Fibroblast of lung (primary cell): ENCODE data around the gene RELL2. TPM values are rescaled to one million over a fixed set of nuclear protein-coding genes. Genes with fewer than 3 reads are reported as not detected.

Experiments
- DNase-seq, 2 donors: peaks; one replicate each; pipeline versions ENCODE4 v3.0.0 to v3.0.0-alpha.2; 2010; ENCODE audit warnings: low read depth in 2 of 2
- H2AFZ ChIP-seq: 2 replicates; pipeline ENCODE4 v1.5.1; 2012; ENCODE audit warnings: low read length, control low read depth, inconsistent platforms
- H3K27ac ChIP-seq: 2 replicates; pipeline ENCODE4 v1.5.1; 2011; ENCODE audit warnings: low read length, control low read depth; ENCODE audit not compliant: insufficient read depth
- H3K27me3 ChIP-seq: 2 replicates; pipeline ENCODE4 v1.5.1; 2011; ENCODE audit warnings: mild to moderate bottlenecking, low read length; ENCODE audit not compliant: control insufficient read depth, insufficient read depth
- H3K36me3 ChIP-seq: 2 replicates; pipeline ENCODE4 v1.5.1; 2011; ENCODE audit warnings: low read length; ENCODE audit not compliant: control insufficient read depth, insufficient read depth
- H3K4me1 ChIP-seq: 2 replicates; pipeline ENCODE4 v1.5.1; 2011; ENCODE audit warnings: low read length; ENCODE audit not compliant: control insufficient read depth, insufficient read depth; ENCODE audit errors: extremely low read depth
- H3K4me2 ChIP-seq: 2 replicates; pipeline ENCODE4 v1.5.1; 2011; ENCODE audit warnings: low read length, control low read depth; ENCODE audit not compliant: insufficient read depth; ENCODE audit errors: extremely low read depth
- H3K4me3 ChIP-seq, 4 experiments: fragments of 200-600 bp in 1 of 4; sonication (generic) in 1 of 4; replicated peaks in 1 of 4; 2 replicates each; pipeline ENCODE4 v1.5.1; 2011 to 2016; ENCODE audit warnings: low read length in 4 of 4, low read depth in 3 of 4, mild to moderate bottlenecking in 3 of 4, control low read depth in 2 of 4, inconsistent platforms in 1 of 4, mixed read lengths in 1 of 4; ENCODE audit not compliant: insufficient read depth in 1 of 4; ENCODE audit errors: control extremely low read depth in 1 of 4
- H3K79me2 ChIP-seq: 2 replicates; pipeline ENCODE4 v1.5.1; 2012; ENCODE audit warnings: mild to moderate bottlenecking, low read length, inconsistent platforms; ENCODE audit not compliant: control insufficient read depth, insufficient read depth
- H3K9ac ChIP-seq: 2 replicates; pipeline ENCODE4 v1.5.1; 2011; ENCODE audit warnings: mild to moderate bottlenecking, low read length, control low read depth; ENCODE audit not compliant: insufficient read depth
- H3K9me3 ChIP-seq: 2 replicates; pipeline ENCODE4 v1.5.1; 2012; ENCODE audit warnings: low read depth, low read length; ENCODE audit not compliant: control insufficient read depth, insufficient read depth
- H4K20me1 ChIP-seq: 2 replicates; pipeline ENCODE4 v1.5.1; 2011; ENCODE audit warnings: low read length; ENCODE audit not compliant: control insufficient read depth, insufficient read depth; ENCODE audit errors: extremely low read depth
- EZH2 ChIP-seq: IDR thresholded peaks from 2 replicates; pipeline ENCODE4 v1.5.1; 2012; ENCODE audit warnings: low read length, control low read depth, mild to moderate bottlenecking; ENCODE audit errors: missing control alignments
- polyA plus RNA-seq, 2 donors: library from polyadenylated mRNA; depleted of rRNA in 1 of 2; stranded (reverse) in 1 of 2; unstranded in 1 of 2; fragments of >200 nt; gene quantifications; 2 replicates each; pipeline ENCODE4 v1.2.1, GENCODE V29; 2011 to 2012; ENCODE audit warnings: missing spikeins in 1 of 2
- total RNA-seq: library from RNA; depleted of rRNA; stranded (reverse); fragments of >200 nt; gene quantifications from 2 replicates; pipeline ENCODE4 v1.2.1, GENCODE V29; 2014
- TF ChIP-seq, protein P1 (sequence below), 2 donors: IDR thresholded peaks in 1 of 2; conservative IDR thresholded peaks in 1 of 2; 1 replicate in 1 of 2; 2 replicates in 1 of 2; pipeline ENCODE4 v1.5.1; 2011 to 2012; ENCODE audit warnings: low read length in 2 of 2, control low read depth in 1 of 2, inconsistent platforms in 1 of 2, low read depth in 1 of 2, mild to moderate bottlenecking in 1 of 2

The RELL2 gene
- total and polyA plus RNA-seq, 2 donors (not counting 1 experiment from before 2014, with no cell fraction given): 3.0 to 3.7 TPM

DNA sequence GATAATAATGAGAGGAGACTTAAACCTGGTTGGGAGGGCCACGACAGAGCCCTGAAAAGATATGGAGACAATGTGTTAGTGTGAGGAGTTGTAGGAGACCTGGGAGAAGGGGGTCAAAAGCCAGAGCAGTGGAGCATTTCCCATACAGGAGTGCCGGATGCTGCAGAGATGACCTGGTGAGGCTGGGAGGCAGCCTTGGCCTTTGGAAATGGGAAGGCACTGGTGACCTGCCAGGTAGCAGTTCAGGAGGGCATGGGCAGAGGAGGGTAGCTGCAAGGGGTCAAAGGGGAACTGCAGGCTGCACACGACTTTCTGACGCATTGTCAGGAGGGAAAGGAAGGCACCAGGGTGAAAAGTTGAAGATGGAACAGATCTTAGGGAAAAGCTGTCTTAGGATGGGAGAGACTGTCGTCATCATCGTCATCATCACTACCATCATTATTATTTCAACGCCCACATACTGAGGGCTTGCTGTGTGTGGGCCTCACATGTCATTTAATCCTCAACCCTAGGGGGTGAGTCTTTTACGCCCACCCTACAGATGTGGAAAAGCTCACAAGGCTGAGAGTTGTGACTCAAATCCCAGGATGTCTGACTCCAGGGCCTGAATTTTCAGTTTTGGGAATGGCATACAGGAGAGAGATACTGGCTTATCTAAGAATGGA is 31.9 kb downstream of the RELL2 start:
- H3K4me3 ChIP-seq: no peak overlapping the region
- H3K27me3 ChIP-seq: no peaks in the 10 kb centered on the region
- no peaks in the 10 kb centered on the region for H3K4me1 ChIP-seq
- no peaks in the 10 kb centered on the region for H3K79me2 ChIP-seq
- H3K36me3 ChIP-seq: no peaks in the 10 kb centered on the region
- no peak overlapping the region for H3K9ac ChIP-seq
- H3K9me3 ChIP-seq: no peaks in the 10 kb centered on the region
- H2AFZ ChIP-seq: no peak overlapping the region
- H3K27ac ChIP-seq: no peak overlapping the region
- peak in 1 of 2 donors; percentile 38 for DNase-seq
- no peak for TF ChIP-seq EZH2
- TF ChIP-seq, protein P1, sequence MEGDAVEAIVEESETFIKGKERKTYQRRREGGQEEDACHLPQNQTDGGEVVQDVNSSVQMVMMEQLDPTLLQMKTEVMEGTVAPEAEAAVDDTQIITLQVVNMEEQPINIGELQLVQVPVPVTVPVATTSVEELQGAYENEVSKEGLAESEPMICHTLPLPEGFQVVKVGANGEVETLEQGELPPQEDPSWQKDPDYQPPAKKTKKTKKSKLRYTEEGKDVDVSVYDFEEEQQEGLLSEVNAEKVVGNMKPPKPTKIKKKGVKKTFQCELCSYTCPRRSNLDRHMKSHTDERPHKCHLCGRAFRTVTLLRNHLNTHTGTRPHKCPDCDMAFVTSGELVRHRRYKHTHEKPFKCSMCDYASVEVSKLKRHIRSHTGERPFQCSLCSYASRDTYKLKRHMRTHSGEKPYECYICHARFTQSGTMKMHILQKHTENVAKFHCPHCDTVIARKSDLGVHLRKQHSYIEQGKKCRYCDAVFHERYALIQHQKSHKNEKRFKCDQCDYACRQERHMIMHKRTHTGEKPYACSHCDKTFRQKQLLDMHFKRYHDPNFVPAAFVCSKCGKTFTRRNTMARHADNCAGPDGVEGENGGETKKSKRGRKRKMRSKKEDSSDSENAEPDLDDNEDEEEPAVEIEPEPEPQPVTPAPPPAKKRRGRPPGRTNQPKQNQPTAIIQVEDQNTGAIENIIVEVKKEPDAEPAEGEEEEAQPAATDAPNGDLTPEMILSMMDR (conservative IDR thresholded peaks at IDR 0.05 in 1 of 2, IDR thresholded peaks at IDR 0.05 in 1 of 2; ENCODE audit: low read depth in 1 of 2, low read length in 2 of 2): no peak
- H3K4me2 ChIP-seq: no peak overlapping the region
- no peaks in the 10 kb centered on the region for H4K20me1 ChIP-seq

DNA sequence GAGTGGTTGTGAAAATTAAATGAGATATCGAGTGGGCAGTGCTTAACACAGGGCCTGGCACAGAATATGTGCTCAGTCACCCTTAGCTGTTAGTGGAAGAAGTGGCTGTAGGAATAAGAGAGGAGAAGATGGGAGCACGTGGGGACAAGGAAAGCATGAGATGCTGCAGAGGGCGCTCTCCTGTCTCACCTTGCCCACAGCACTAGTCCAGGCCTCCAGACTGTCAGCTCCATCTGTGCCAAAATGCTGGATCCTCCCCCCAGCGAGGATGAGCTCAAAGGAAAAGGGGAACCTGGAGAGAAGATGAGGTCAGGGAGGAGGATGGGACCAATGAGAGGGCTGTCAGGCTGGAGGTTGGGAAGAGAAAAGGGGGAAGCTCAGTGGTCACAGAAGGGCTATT is 32.7 kb downstream of the RELL2 start:
- Histone ChIP-seq H3K9ac (no peak overlapping the region), H3K4me2 (no peak overlapping the region), H3K36me3 (no peaks in the 10 kb centered on the region)

DNA sequence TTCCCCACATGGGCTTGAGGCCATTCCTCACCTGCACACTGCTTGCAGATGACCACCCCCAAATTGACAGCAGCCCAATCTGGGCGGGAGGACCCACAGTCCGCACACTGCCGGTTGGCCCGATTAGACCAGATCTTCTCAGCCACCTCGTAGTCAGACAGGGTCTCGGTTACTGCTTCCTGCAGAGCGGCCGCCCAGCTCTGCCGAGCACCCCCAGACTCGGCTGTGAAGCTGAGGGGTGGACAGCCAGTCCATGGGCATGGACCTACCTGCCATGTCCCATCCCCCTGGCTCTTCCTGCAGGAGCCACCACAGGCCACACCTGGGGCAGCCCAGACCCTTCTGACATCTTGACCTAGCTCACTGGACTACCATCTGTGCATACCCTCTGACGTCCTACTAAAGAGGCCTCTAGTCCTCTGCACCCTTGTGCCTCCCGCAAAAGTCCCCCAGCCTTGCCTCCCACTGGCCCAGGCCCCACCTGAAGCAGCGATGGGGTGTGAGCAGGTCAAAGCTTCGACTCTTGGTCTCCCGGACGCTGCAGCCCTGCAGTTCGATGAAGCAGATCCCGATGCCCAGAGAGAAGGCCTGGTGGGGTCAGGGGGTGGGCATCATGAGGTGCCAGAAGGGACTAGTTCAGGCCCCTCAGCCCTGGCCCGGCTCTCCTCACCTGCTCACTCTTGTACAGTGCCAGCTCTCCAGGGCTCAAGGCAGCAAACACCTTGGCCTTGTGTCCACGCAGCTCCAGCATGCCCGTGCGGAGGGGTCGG is 35.5 kb downstream of the RELL2 start:
- TF ChIP-seq, protein P1 (conservative IDR thresholded peaks at IDR 0.05 in 1 of 2, IDR thresholded peaks at IDR 0.05 in 1 of 2; ENCODE audit: low read depth in 1 of 2, low read length in 2 of 2): no peak
- TF ChIP-seq EZH2: no peak
- H3K4me3 ChIP-seq: no peak overlapping the region
- H3K79me2 ChIP-seq: no peaks in the 10 kb centered on the region
- no peak overlapping the region for H2AFZ ChIP-seq
- no peak overlapping the region for H3K4me2 ChIP-seq
- no peak overlapping the region for H3K9ac ChIP-seq
- H3K4me1 ChIP-seq: no peaks in the 10 kb centered on the region
- H3K27me3 ChIP-seq: no peaks in the 10 kb centered on the region
- DNase-seq: no peak
- H4K20me1 ChIP-seq: no peaks in the 10 kb centered on the region
- H3K9me3 ChIP-seq: no peaks in the 10 kb centered on the region
- H3K36me3 ChIP-seq: no peaks in the 10 kb centered on the region
- no peak overlapping the region for H3K27ac ChIP-seq

More for the DNA sequence above, 32.7 kb downstream of the RELL2 start:
- Histone ChIP-seq H3K4me1 (no peaks in the 10 kb centered on the region), H3K79me2 (no peaks in the 10 kb centered on the region), H3K27me3 (no peaks in the 10 kb centered on the region), H3K4me3 (no peak overlapping the region), H2AFZ (no peak overlapping the region), H3K27ac (no peak overlapping the region), H4K20me1 (no peaks in the 10 kb centered on the region), H3K9me3 (no peaks in the 10 kb centered on the region)
- TF ChIP-seq EZH2: no peak
- TF ChIP-seq, protein P1 (conservative IDR thresholded peaks at IDR 0.05 in 1 of 2, IDR thresholded peaks at IDR 0.05 in 1 of 2; ENCODE audit: low read depth in 1 of 2, low read length in 2 of 2): no peak
- no peak for DNase-seq
